GM18508 (cell line): Measurements from ENCODE around the gene PYGB.

Source experiments
- ATAC-seq: cut with Tn5 transposase; IDR thresholded peaks from one replicate; pipeline ENCODE4 v1.9.1; 2021; ENCODE audit warnings: moderate number of reproducible peaks; ENCODE audit not compliant: insufficient read depth, unreplicated experiment

The PYGB gene

DNA sequence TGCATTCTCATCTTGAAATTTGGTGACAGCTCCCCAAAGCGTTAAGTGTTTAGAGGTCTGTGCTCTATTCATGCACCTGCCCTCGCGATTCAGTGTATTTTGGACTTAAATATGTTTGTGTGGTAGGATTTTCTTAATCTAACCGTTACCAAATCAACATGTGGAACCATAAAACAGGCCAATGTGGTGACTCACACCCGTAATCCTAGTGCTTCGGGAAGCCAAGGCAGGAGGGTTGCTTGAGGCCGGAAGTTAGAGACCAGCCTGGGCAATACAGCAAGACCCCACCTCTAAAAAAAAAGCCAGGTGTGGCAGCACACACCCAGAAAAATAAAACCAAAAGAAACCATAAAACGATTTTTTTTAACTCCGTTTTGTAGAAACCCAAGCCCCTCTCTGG lies 31.5 kb downstream of the PYGB start:
- no peak for ATAC-seq

DNA sequence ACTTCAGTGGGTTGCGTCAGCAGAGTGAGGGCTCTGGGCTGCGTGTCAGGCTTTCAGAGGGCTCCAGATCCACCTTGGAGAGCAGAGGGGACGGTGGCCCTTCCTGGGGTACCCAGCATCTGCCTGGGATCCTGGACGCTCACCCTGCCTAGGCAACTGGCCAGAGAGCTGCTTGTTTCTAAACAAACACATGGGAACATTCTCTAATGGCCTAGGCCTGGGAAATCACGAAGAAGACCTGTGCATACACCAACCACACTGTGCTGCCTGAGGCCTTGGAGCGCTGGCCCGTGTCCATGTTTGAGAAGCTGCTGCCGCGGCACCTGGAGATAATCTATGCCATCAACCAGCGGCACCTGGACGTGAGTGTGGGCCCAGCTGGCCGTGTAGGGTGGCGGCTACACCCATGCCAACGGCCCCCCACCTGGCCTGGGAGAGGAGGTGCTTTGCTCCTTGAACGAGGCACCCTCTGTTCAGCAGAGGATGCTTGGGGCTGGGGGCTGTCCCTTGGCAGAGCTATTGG lies 32.2 kb downstream of the PYGB start:
- no peak for ATAC-seq

DNA sequence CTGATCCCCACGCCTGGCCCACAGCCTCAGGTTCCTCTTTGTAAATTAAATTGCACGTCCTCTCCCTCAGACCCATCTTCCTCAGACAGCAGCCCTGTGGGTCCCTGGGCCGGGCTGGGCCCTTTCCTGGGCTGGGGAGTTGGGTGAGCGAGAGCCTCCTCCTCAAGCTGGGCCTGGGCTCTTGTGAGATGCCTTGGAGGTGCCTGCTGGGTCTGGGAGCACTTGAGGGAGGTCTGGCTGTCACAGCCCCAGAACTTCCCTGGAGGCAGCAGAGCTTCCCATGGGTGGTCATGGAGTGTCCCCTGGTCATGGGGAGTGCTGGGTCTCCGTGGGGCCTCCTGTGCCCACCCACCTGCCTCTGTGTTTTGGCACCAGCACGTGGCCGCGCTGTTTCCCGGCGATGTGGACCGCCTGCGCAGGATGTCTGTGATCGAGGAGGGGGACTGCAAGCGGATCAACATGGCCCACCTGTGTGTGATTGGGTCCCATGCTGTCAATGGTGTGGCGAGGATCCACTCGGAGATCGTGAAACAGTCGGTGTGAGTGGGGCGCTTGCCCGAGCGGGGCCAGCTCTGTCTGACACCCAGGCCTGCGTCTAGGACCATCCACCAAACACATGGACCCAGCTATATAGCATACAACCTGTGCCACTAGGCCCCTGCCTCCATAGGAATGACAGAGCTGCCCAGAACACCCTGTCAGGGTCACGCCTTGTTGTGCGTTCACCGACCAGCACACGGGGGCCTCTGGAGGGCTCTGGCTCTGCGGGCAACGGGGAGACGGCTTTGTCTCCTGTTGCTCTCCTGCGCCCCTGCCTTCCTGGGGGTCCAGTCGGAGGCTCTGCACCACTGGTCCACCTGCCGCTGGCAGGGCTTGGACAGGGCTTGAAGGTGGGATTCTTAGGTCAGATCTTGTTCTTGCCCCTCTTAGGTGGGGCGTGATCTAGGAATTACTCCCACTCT lies 33.0 kb downstream of the PYGB start:
- no peak for ATAC-seq

DNA sequence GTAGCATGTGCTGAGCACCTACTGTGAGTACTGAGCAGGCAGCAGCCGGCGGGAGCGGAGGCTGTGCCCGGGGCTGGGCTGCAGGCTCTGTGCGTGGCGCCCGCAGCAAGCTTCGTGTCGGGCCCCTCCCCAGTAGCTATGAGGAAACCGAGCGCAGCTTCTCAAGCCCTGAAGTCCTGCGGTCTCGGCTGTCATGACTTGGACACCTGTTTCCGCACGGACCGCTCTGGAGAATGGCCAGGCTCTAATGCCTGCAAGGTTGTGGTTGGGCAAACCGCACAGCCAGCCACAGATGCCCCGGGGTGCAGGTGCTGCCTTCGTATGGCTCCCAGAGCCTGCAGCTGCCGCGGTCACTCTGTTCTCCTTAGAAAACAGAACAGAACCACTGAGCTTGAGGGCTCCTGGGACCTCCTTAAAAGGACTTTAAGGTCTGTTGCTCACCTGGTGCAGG lies 33.7 kb downstream of the PYGB start:
- ATAC-seq, result peak; percentile 51

DNA sequence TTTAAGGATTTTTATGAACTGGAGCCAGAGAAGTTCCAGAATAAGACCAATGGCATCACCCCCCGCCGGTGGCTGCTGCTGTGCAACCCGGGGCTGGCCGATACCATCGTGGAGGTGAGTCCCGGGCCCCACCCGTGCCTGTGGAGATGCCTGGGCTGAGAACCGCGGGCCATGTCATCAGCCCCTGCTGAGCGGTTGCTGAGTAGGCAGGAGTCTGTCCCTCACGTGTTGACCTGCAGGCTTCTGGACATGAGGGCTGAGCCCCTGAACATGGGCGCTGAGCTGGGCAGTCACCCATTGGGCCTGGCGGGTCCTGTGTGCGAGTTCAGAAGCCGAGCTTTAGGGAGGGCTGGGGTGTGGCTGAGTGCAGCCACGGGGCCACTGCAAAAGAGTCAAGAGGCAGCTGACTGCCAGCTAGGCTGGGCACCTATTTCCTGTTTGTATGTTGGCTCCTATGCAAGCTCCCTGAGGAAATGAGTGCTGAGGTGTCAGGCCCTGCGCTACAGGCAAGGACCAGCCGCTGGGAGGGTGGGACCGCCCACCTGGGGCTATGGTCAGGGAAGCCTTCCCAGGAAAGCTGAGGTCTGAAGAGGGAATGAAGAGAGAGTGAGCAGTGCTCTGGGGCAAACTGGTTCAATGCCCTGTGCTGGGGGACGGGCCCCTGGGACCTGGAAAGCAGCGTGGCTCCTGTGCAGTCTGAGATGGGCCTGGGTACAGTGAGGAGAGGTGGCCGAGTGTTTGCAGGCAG lies 34.3 kb downstream of the PYGB start:
- ATAC-seq, result no peak

DNA sequence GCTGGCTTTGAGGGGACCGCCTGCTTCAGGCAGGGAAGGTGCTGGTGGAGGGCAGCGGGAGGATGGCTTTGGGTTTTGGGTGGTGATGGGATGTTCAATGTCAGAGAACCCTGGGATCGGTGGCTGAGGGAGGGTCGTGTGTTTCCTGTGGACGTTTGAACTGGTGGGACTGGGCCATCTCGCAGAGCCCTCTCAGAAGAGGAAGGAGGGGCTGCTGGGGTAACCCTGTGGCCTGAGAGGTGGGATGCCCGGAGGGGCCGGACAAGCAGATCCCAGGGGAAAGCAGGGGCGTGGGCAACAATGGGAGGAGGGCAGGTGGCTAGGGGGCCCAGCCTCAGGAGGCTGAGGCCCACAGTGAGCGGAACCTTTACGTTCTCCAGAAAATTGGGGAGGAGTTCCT lies 34.9 kb downstream of the PYGB start:
- no peak for ATAC-seq

DNA sequence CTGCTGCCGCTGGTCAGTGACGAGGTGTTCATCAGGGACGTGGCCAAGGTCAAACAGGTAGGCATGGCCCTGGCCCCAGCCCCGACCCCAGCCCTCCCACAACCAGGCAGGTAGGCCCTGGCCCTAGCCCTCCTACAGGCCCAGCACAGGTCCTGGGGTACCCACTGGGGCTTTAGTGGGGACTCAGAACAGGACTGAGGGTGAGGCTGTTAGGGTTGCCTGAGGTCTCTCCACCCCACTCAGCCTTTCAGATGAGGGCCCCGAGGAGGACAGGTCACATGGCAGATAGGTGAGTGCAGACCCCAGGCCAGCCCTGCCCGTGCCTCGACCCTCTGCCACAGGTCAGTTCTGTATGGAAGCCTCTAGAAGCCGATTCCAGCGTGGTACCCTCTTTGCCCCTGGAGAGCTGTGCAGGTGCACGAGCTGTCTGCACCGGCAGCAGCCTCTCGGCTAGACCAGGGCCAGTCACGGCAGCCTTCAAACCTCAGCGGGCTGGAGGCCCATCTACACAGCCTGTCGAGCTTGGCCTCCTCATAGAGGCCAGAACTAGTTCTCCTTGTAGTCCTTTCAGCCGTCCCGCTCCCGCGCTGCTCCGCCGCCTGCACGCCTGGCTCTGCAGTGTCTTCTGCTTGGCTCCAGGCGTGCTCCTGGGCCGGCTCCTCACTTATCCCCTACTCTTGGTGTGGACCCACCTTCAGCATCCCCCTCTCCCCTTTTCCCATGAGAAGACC lies 35.5 kb downstream of the PYGB start:
- no peak for ATAC-seq

DNA sequence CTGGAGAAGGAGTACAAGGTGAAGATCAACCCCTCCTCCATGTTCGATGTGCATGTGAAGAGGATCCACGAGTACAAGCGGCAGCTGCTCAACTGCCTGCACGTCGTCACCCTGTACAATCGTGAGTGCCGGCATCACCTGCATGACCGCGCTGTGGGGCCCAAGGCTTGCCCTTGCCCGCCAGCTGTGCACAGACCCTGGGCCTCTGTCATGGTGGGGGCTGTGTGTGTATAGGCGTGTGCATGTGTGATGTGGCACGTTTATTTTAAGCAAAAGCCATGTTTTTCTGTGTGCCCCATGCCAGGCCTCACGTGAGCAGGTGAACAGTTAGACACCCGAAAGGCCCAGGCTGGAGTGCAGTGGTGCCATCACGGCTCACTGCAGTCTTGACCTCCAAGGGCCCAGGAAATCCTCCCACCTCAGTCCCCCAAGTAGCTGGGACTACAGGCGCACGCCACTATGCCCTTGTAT lies 36.3 kb downstream of the PYGB start:
- no peak for ATAC-seq

DNA sequence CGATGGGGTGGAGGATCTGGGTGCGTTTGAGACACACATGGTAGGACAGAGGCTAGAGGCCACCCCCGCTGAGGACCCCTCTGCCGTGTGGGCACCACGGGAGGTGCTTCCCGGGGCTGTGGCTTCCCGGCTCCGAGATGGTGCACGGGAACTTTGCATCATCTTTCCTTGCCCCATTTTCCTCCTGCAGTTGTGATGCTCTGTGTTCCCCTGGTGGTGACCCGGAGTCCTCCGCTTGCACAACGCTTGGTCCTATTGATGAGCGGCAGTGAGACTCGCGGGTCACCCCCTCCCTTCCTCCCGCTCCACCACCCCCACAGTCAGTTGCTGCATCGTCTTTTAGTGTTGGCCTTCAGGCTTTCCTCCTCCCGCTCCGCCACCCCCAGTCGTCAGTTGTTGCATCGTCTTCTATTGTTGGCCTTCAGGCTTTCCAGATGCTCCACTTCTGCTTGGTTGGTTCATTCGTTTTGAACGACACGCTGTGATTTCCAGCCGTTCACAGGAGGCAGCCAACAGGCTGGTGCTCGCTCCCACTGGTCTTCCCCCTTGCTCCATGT lies 37.3 kb downstream of the PYGB start:
- no peak for ATAC-seq

DNA sequence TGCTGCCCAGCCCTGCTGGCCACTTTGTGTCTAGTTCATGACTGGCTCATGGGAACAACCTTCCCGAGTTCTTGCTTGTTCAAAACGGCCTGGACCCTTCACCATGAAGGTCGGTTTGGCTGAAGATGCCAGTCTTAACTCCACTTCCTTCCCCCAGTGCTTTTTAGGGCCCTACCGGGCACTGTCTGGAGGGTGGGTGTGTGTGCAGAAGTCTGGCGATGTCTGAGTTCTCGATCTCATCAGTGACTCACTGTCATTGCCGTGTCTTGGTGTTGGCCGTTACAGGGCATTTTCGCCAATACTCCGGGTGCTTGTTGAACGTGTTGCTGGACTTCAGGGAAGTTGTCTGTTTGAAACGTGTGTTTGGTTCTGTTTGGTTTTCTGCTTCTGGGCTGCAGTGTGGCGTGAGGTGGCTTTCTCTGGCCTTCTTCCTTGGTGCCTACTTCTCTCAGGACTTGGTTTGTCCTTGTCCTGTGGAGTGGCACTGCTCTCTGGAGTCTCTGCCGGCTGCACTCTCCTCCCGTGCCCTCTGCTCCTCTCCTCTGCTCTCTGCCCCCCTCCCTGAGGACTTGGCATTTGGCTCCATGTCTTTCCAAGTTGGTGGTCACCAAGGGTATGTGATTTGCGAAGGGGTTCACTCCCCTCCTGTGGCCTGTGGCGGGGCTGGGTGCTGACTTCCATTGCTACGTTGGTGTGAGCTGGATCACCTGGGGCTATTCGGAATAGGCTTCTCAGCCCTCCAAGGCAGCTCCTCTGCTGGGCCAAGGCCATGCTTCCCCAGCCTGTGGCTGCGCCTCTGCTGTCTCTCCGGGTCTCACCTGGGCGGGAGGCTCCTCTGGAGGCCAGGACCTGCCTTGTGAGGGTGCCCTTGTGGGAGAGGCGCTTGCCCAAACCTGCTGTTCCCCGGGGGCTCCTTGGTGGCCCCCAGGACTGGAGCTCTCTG lies 38.2 kb downstream of the PYGB start:
- no peak for ATAC-seq

DNA sequence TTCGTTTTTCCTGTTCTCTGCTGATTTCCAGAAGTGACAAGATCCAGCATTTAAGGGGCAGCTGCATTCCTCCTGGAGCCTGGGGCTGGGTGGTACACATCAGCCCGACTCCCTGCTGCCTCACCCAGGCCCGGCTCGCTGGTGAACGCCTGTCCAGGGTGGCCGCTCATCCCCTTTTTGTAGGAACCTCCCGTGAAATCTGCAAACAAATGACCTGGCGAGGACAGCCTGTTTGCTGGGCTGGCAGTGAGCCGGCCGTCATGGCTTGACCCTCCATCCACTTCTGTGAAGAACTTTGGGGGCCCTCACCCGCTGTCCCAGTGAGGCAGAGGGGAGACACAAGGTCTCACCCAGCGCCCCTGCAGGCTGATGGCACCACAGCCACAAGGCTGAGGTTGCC lies 39.0 kb downstream of the PYGB start:
- no peak for ATAC-seq

DNA sequence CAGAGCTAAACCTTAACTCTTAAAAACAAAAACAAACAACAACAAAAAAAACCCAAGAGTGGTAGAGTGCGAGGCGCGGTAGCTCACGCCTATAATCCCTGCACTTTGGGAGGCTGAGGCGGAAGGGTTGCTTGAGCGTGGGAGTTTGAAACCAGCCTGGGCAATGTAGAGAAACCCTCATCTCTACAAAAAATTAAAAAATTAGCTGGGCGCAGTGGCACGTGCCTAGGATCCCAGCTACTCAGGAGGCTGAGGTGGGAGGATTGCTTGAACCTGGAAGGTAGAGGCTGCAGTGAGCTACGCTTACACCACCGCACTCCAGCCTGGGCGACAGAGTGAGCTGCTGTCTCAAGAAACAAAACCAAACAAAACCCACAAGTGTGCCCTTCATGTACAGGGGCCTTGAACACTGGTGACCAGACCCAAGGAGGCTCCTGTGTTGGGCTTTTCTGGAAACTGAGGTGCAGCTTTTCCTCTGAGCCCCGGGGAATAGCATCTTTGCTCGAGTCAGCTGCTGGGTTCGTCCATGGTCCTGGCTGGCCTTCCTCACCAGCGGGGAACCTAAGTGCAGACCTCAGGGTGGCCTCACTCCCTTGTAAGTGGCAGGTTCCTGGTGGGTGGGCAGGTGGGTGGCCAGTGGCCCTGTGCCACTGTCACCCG lies 39.9 kb downstream of the PYGB start:
- no peak for ATAC-seq

DNA sequence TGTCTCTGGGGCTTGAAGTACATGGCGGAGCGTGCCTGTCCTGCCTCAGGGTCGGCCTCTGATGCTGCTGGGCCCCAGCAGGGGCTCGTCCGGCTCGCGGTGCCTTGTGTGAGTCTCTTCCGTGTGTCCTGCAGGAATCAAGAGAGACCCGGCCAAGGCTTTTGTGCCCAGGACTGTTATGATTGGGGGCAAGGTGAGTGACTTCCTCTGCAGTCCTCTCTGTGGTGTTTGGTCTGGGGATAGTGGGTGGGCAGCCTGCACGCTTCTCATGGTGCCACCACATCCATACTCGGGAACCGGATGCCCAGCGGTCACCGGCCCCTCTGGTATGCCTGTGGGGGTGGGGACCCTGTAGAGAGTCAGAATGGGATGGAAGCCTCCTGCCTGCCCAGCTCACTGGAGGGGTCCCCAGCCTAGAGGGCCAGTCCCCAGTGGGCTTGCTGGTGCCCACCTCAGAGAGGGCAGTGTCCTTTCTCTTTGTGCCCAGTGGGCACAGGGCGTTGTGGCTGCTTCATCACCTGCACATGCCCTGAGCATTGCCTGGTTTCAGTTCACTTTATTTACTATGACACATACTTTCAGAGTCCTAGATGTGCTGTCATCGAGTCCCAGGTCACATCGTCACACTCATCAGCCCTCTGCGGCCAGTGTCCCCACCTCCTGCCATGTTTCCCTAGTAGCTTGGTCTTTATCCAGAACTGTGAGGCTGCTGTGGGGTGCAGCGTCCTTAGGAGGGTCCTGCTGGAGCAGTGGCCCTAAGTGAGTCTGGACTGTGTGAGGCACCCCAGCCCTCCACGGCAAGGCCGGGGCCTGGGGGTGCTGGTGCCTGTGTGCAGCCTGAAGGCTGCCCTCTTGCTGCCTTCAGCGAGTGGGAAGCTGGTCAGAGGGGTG lies 40.7 kb downstream of the PYGB start:
- ATAC-seq, result peak; percentile 98

DNA sequence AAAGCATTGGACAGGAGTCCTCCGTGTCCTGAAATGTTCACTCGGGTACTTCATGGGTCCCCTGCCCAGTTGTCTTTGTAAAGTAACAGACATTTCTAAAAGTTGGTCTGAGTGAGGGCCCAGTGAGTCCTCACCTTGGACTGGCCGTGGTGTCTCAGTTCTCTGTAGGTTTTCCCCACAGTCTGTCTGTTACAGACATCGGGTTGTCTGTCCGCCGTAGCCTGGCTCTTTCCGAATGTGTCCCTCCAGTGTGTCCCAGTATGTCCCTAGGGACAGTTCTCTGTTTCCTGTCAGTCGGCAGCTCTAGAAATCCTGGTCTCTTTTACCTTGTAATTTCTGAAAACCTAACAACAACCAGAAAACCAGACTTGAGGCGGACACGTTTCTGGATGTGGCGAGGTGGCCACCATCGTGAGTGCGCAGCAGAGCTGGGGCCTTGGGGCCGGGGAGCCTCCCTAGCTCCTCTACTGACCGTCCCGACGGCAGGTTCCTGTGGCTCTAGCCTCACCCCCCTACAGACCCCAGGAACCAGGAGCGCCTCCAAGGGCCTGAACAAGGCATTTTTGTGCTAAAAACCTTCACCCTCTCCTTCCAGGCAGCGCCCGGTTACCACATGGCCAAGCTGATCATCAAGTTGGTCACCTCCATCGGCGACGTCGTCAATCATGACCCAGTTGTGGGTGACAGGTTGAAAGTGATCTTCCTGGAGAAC lies 42.2 kb downstream of the PYGB start:
- no peak for ATAC-seq

DNA sequence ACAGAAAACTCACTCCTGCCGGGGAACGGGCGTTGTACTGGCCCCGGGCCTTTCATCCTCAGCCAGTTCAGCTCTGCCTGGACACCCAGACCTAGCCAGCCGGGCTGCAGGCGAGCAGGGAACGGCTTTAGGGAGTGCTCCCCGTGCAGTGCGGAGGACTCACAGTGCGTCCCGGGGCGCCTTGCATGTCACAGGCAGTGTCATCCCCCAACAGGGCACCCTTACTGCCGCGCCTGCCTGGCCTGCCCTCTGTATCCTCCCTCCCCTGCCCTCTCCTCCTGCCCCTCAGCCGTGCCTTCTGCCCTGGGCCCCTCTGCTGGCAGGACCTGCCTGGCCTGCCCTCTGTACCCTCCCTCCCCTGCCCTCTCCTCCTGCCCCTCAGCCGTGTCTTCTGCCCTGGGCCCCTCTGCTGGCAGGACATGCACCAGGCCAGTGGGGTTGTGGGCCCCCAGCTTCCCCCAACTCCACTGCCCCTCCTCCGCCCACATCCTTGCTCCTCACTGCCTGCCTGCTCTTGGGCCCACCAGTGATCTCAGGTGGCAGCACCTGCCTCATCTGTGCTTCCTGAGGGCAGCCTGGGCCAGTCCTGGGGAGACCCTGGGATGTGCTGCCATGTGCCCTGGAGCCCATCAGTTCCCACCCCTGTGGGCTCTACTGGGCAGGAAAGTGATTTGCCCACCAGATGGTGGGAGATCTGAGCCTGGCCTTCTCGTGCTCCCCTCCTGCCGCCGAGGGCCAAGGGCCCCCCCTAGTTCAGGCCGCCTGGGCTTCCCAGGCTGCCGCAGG lies 43.0 kb downstream of the PYGB start:
- ATAC-seq, result no peak

DNA sequence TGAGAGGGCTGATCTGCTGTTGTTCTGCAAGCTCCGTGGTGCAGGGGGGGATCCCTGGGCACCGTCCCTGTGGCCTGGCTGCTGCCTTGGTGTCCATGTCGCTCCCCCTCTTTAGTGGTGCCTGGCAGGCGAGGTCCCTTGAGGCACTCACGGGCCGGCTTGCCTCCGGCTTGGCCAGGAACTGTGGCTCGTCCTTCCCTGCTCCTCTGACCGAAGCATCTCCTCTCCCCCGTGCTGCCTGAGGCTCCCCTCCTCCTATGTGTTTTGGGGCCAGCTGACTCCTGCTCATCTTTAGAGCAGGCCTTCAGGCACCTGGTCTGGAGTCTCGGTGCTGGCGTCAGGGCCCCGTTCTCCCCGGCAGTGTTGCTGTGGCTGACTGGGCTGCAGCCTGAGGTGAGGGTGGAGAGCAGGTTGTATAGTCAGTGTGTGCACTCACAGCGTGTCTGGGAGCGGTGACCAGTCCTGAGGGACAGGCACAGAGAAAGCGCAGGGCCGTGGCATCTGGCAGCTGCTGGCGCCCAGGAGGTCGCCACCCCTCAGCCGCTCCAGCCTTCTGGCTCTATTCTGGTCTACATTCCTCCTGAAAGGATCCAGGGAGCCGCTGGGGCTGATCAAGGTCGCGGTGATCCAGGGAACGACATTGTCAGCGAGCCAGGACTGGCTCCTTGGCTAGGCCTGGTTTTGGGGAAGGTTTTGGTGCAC lies 43.7 kb downstream of the PYGB start:
- no peak for ATAC-seq
